ENCODE data around the gene ACTL8. TPM values are rescaled to one million over a fixed set of nuclear protein-coding genes. Genes with fewer than 3 reads are reported as not detected.

The ACTL8 gene
- total RNA-seq, 1 donor from 2014 or later = 0.26 TPM

- Mint-ChIP-seq H3K4me1 (ENCODE audit: unreplicated experiment) (no peaks in the 10 kb centered on the region), H3K9me3 (ENCODE audit: unreplicated experiment) (no peaks in the 10 kb centered on the region), H3K27me3 (ENCODE audit: unreplicated experiment) (peaks cover 5% of the 10 kb centered on the region), H3K27ac (ENCODE audit: unreplicated experiment) (no peak overlapping the region), H3K4me3 (ENCODE audit: unreplicated experiment) (no peak overlapping the region), H3K36me3 (ENCODE audit: low read depth, unreplicated experiment) (peaks cover 4% of the 10 kb centered on the region)
- no peak for DNase-seq (ENCODE audit: low spot score)
- TF ChIP-seq CTCF (IDR thresholded peaks at IDR 0.05; ENCODE audit: unreplicated experiment) = no peak
Observed at GRCh38 chr1:17764591-17764990, 9.5 kb downstream of the ACTL8 start.

GRCh38 chr1:17765444-17766411 lies 10.6 kb downstream of the ACTL8 start:
- no peak for DNase-seq (ENCODE audit: low spot score)
- no peak overlapping the region for H3K27ac Mint-ChIP-seq (ENCODE audit: unreplicated experiment)
- H3K4me1 Mint-ChIP-seq (ENCODE audit: unreplicated experiment) = peaks cover 3% of the 10 kb centered on the region

GRCh38 chr1:17768651-17769241 lies 13.6 kb downstream of the ACTL8 start:
- Mint-ChIP-seq H3K9me3 (ENCODE audit: unreplicated experiment) (no peaks in the 10 kb centered on the region), H3K4me1 (ENCODE audit: unreplicated experiment) (peaks cover 5% of the 10 kb centered on the region), H3K36me3 (ENCODE audit: low read depth, unreplicated experiment) (no peaks in the 10 kb centered on the region), H3K27ac (ENCODE audit: unreplicated experiment) (no peak overlapping the region), H3K27me3 (ENCODE audit: unreplicated experiment) (peaks cover 5% of the 10 kb centered on the region), H3K4me3 (ENCODE audit: unreplicated experiment) (no peak overlapping the region)
- no peak for TF ChIP-seq CTCF (IDR thresholded peaks at IDR 0.05; ENCODE audit: unreplicated experiment)
- no peak for DNase-seq (ENCODE audit: low spot score)

More at GRCh38 chr1:17765444-17766411, 10.6 kb downstream of the ACTL8 start:
- Mint-ChIP-seq H3K36me3 (ENCODE audit: low read depth, unreplicated experiment) (no peaks in the 10 kb centered on the region), H3K9me3 (ENCODE audit: unreplicated experiment) (no peaks in the 10 kb centered on the region), H3K27me3 (ENCODE audit: unreplicated experiment) (peaks cover 5% of the 10 kb centered on the region), H3K4me3 (ENCODE audit: unreplicated experiment) (no peak overlapping the region)
- TF ChIP-seq CTCF (IDR thresholded peaks at IDR 0.05; ENCODE audit: unreplicated experiment) = no peak

- Mint-ChIP-seq H3K27me3 (ENCODE audit: unreplicated experiment) (peaks cover 5% of the 10 kb centered on the region), H3K4me1 (ENCODE audit: unreplicated experiment) (peaks cover 5% of the 10 kb centered on the region), H3K36me3 (ENCODE audit: low read depth, unreplicated experiment) (no peaks in the 10 kb centered on the region), H3K9me3 (ENCODE audit: unreplicated experiment) (no peaks in the 10 kb centered on the region), H3K4me3 (ENCODE audit: unreplicated experiment) (no peak overlapping the region), H3K27ac (ENCODE audit: unreplicated experiment) (no peak overlapping the region)
- no peak for DNase-seq (ENCODE audit: low spot score)
- TF ChIP-seq CTCF (IDR thresholded peaks at IDR 0.05; ENCODE audit: unreplicated experiment) = no peak
Observed at GRCh38 chr1:17770983-17771382, 15.8 kb downstream of the ACTL8 start.
